ENCODE measurements around the gene HCLS1. TPM values are rescaled to one million over a fixed set of nuclear protein-coding genes. Genes with fewer than 3 reads are reported as not detected.
A peak's percentile ranks its signal among the peaks of the same experiment; 100 is the strongest.

HCLS1 gene
- polyA plus RNA-seq, 2 donors, result 6.2 to 6.4 TPM

DNA sequence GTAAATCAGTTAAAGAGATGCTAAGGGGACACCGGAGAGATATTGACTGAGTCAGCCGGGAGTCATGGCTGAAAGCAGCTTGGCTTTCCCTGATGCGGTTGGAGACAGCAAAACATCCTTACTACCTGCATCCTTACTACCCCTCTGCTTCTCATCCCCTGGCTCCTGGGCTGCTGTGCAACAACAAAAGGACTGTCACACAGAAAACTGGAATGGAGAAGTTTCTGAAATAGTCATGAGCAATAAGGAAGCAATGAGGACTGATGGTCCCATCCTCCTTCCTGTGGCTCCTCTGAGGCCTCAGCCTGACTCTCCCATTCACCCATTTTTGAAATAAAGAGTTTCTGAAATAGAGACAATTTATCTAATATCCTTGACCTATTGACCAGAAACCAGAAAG, 1.1 kb downstream of the HCLS1 start:
- 86 to 89% methylated on average over 3 of the region's 3 CpGs for WGBS, 2 donors
- Histone ChIP-seq H3K4me1 (ENCODE audit: control insufficient read depth in 2 of 2, insufficient read depth in 2 of 2, low read length in 1 of 2) (no peaks in the 10 kb centered on the region), H3K36me3 (ENCODE audit: control insufficient read depth in 2 of 2, insufficient read depth in 2 of 2, low read length in 1 of 2) (peaks cover 4 to 13% of the 10 kb centered on the region in 2 donors), H3K27me3 (ENCODE audit: control insufficient read depth in 1 of 2, insufficient read depth in 2 of 2, low read length in 2 of 2) (no peaks in the 10 kb centered on the region), H3K27ac (ENCODE audit: low read depth in 2 of 2, low read length in 1 of 2) (no peak overlapping the region), H3K4me3 (ENCODE audit: low read depth in 1 of 2, low read length in 2 of 2) (peak overlapping the region in 1 of 2 donors; percentile 16), H3K9me3 (ENCODE audit: control insufficient read depth in 2 of 2, insufficient read depth in 1 of 2, low read depth in 1 of 2, low read length in 1 of 2) (no peaks in the 10 kb centered on the region)

DNA sequence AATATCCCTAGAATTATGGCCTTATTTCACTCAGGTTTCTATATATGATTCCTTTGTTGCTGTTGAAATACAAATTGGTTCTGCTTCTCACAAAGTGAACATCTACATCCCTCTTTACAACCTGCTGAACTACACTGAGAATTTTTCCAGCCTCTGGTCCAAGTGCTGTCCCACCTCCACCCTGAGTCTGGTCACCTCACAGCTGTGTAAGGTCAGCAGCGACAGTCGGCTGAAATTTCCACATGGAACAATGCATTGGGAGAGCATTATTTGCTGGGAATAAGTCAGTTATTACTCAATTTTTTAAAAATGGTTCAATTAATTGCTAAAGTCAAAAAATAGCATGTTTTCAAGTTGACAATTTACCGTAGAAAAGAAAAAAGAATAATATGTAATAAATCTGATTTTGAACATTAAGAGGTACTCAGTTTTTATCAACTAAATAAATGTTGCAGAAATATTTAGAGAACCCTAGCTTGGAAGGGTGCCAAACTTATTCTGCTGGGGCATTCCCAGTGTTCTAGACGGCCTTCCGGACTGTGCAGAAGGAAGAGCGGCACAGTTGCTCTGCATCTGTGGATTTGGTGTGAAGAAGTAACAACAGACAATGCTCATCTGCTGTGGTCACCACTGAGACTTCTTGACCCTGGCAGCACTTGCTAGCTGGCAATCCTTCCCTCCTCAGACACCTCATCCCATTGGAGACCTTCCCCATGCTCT, 1.8 kb downstream of the HCLS1 start:
- Histone ChIP-seq H3K27ac (ENCODE audit: low read depth in 2 of 2, low read length in 1 of 2) (no peak overlapping the region), H3K27me3 (ENCODE audit: control insufficient read depth in 1 of 2, insufficient read depth in 2 of 2, low read length in 2 of 2) (no peaks in the 10 kb centered on the region), H3K4me1 (ENCODE audit: control insufficient read depth in 2 of 2, insufficient read depth in 2 of 2, low read length in 1 of 2) (no peaks in the 10 kb centered on the region), H3K9me3 (ENCODE audit: control insufficient read depth in 2 of 2, insufficient read depth in 1 of 2, low read depth in 1 of 2, low read length in 1 of 2) (no peaks in the 10 kb centered on the region), H3K4me3 (ENCODE audit: low read depth in 1 of 2, low read length in 2 of 2) (no peak overlapping the region), H3K36me3 (ENCODE audit: control insufficient read depth in 2 of 2, insufficient read depth in 2 of 2, low read length in 1 of 2) (peaks cover 0 to 6% of the 10 kb centered on the region in 2 donors)
- 75 to 82% methylated on average over 6 of the region's 6 CpGs for WGBS, 2 donors

DNA sequence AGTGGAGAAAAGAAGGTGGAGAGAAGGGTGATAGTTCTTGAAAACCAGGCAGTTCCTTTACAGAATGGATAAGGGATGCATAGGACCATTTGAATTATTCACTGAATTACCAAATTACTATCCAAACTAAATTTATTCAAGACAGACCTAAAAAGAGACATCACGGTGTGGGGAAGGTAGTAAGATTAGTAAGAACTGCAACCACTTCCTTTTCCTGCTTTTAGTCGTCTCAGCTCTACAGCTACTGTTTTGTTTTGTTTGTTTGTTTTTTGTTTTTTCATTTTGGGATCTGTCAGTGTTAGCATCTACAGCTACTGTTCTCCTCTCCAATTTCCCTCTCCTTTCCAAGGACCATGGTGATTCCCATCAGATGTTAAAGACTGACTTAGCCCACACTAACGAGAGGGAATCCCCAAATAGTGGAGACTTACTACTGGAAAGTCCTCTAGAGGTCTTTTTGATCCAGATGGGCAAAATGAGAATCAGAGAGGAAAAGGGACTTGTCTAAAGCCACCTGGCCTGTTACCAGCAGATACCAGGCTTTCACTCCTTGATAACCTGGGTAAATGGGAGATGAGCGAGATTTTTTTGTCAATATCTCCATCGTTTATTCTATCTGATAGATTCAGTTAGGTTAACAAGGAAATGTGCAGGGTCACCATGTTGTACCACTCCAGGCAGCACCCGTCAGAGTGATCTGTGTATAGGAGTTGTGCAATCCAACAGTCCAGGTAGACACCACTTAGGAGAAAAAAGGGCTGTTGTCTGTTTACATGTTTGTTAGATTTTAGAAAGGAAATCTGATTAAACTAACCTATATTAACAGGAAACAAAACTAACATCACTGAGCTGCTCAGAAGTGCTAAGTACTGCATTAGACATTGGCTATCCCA, 6.0 kb downstream of the HCLS1 start:
- 77 to 81% methylated on average over 6 of the region's 6 CpGs for WGBS, 2 donors

DNA sequence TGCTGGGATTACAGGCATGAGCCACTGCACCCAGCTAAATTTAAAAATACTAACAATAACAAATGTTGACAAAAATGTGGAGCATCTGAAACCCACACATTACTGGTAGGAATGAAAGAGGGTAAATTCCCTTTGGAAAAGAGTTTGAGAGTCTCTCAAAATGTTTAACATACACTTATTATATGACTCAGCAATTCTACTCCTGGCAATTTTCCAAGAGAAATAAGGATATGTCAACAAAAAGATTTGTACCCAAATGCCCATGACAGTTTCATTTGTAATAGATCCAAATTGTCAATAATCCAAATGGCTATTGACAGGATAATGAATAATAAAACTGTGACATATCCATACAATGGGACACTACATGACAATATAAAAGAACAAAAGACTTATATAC, 9.0 kb downstream of the HCLS1 start:
- Histone ChIP-seq H3K4me3 (ENCODE audit: low read depth in 1 of 2, low read length in 2 of 2) (no peak overlapping the region), H3K36me3 (ENCODE audit: control insufficient read depth in 2 of 2, insufficient read depth in 2 of 2, low read length in 1 of 2) (no peaks in the 10 kb centered on the region), H3K9me3 (ENCODE audit: control insufficient read depth in 2 of 2, insufficient read depth in 1 of 2, low read depth in 1 of 2, low read length in 1 of 2) (no peaks in the 10 kb centered on the region), H3K27ac (ENCODE audit: low read depth in 2 of 2, low read length in 1 of 2) (no peak overlapping the region), H3K4me1 (ENCODE audit: control insufficient read depth in 2 of 2, insufficient read depth in 2 of 2, low read length in 1 of 2) (no peaks in the 10 kb centered on the region), H3K27me3 (ENCODE audit: control insufficient read depth in 1 of 2, insufficient read depth in 2 of 2, low read length in 2 of 2) (no peaks in the 10 kb centered on the region)

More for the DNA sequence above, 6.0 kb downstream of the HCLS1 start:
- no peaks in the 10 kb centered on the region for H3K4me1 ChIP-seq (ENCODE audit: control insufficient read depth in 2 of 2, insufficient read depth in 2 of 2, low read length in 1 of 2)
- H3K27ac ChIP-seq (ENCODE audit: low read depth in 2 of 2, low read length in 1 of 2), result no peak overlapping the region
- H3K36me3 ChIP-seq (ENCODE audit: control insufficient read depth in 2 of 2, insufficient read depth in 2 of 2, low read length in 1 of 2), result no peaks in the 10 kb centered on the region
- H3K4me3 ChIP-seq (ENCODE audit: low read depth in 1 of 2, low read length in 2 of 2), result no peak overlapping the region
- no peaks in the 10 kb centered on the region for H3K9me3 ChIP-seq (ENCODE audit: control insufficient read depth in 2 of 2, insufficient read depth in 1 of 2, low read depth in 1 of 2, low read length in 1 of 2)
- H3K27me3 ChIP-seq (ENCODE audit: control insufficient read depth in 1 of 2, insufficient read depth in 2 of 2, low read length in 2 of 2), result no peaks in the 10 kb centered on the region

DNA sequence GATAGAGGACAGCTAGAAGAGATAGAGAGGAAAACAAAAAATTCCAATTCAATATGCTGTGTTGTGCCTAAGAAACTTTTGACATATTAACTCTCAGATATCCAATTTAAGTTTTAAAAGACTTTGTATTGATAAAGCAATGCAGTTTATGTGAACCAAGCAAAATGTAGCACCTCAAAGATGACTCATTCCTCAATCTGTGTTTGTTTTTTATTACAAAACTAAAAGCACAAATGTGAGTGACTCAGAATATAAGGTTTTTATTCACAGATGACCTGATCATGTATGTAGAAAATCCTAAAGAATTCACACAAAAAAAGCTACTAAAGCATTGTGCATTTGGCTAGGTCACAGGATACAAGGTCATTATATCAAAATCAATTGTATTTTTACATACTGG, 11.1 kb downstream of the HCLS1 start:
- Histone ChIP-seq H3K4me3 (ENCODE audit: low read depth in 1 of 2, low read length in 2 of 2) (no peak overlapping the region), H3K9me3 (ENCODE audit: control insufficient read depth in 2 of 2, insufficient read depth in 1 of 2, low read depth in 1 of 2, low read length in 1 of 2) (no peaks in the 10 kb centered on the region), H3K4me1 (ENCODE audit: control insufficient read depth in 2 of 2, insufficient read depth in 2 of 2, low read length in 1 of 2) (peaks cover 0 to 1% of the 10 kb centered on the region in 2 donors), H3K27ac (ENCODE audit: low read depth in 2 of 2, low read length in 1 of 2) (no peak overlapping the region), H3K36me3 (ENCODE audit: control insufficient read depth in 2 of 2, insufficient read depth in 2 of 2, low read length in 1 of 2) (peaks cover under 1 to 3% of the 10 kb centered on the region in 2 donors), H3K27me3 (ENCODE audit: control insufficient read depth in 1 of 2, insufficient read depth in 2 of 2, low read length in 2 of 2) (no peaks in the 10 kb centered on the region)

DNA sequence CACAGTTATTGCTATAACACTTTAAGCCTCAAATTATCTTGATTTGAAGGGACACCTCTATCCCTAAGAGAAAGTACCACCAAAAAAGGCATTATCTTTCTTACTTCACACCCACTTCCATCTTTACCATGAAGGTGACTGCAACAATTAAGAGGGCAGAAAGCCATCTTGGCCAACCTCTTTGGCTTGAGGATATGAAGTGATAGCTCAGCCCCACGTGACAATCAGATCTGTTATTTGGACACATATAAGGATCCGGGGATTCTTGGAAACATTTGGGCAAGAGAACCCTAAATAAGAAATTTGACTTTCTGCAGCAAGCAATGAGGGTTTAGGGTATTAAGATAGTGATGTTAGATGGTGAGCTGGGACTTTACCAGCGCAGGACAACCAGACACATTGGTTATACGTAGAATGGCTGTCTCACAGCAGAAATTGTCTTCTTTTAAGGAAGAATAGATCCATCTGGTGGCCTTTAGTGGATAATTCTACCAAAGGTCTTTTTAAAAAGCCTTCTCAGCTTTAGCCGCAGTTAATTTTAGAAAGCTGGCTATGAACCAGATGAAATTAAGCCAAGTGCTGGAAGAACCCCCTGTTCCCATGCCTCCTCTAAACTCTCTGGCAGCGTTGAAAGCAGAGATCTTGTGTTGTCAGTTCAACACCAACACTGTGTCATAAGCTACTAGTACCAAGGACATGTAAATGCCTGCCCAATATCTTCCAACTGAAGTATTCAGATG, 12.3 kb downstream of the HCLS1 start:
- Histone ChIP-seq H3K4me3 (ENCODE audit: low read depth in 1 of 2, low read length in 2 of 2) (no peak overlapping the region), H3K27me3 (ENCODE audit: control insufficient read depth in 1 of 2, insufficient read depth in 2 of 2, low read length in 2 of 2) (no peaks in the 10 kb centered on the region), H3K9me3 (ENCODE audit: control insufficient read depth in 2 of 2, insufficient read depth in 1 of 2, low read depth in 1 of 2, low read length in 1 of 2) (no peaks in the 10 kb centered on the region), H3K36me3 (ENCODE audit: control insufficient read depth in 2 of 2, insufficient read depth in 2 of 2, low read length in 1 of 2) (peaks cover 3% of the 10 kb centered on the region in 2 donors), H3K27ac (ENCODE audit: low read depth in 2 of 2, low read length in 1 of 2) (peak overlapping the region in 1 of 2 donors; percentile 36), H3K4me1 (ENCODE audit: control insufficient read depth in 2 of 2, insufficient read depth in 2 of 2, low read length in 1 of 2) (peaks cover 0 to 3% of the 10 kb centered on the region in 2 donors)
- WGBS, 2 donors, result 41 to 49% methylated on average over 6 of the region's 6 CpGs

DNA sequence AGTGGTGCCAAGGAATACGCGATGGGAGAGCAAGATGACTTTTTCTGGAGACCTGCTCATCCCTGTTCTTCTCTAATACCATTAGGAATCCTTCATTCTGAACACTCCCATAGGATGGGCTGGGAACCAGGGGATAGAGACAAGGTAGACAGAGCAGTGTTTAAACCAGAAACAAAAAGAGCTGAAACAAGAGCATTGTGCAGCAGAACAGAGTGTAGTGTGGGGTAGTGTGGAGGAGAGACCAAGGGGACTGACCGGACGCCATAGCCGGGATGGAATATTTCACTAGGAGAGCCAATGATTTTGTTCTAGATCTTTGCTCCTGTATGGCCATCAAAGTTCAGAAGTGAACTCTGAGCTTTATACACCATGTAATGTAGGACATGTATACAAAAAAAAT, 15.6 kb downstream of the HCLS1 start:
- Histone ChIP-seq H3K27me3 (ENCODE audit: control insufficient read depth in 1 of 2, insufficient read depth in 2 of 2, low read length in 2 of 2) (no peaks in the 10 kb centered on the region), H3K9me3 (ENCODE audit: control insufficient read depth in 2 of 2, insufficient read depth in 1 of 2, low read depth in 1 of 2, low read length in 1 of 2) (no peaks in the 10 kb centered on the region), H3K36me3 (ENCODE audit: control insufficient read depth in 2 of 2, insufficient read depth in 2 of 2, low read length in 1 of 2) (peaks cover 3% of the 10 kb centered on the region in 2 donors), H3K27ac (ENCODE audit: low read depth in 2 of 2, low read length in 1 of 2) (no peak overlapping the region), H3K4me1 (ENCODE audit: control insufficient read depth in 2 of 2, insufficient read depth in 2 of 2, low read length in 1 of 2) (peaks cover 0 to 3% of the 10 kb centered on the region in 2 donors), H3K4me3 (ENCODE audit: low read depth in 1 of 2, low read length in 2 of 2) (no peak overlapping the region)
- 89 to 96% methylated on average over 5 of the region's 5 CpGs for WGBS, 2 donors

DNA sequence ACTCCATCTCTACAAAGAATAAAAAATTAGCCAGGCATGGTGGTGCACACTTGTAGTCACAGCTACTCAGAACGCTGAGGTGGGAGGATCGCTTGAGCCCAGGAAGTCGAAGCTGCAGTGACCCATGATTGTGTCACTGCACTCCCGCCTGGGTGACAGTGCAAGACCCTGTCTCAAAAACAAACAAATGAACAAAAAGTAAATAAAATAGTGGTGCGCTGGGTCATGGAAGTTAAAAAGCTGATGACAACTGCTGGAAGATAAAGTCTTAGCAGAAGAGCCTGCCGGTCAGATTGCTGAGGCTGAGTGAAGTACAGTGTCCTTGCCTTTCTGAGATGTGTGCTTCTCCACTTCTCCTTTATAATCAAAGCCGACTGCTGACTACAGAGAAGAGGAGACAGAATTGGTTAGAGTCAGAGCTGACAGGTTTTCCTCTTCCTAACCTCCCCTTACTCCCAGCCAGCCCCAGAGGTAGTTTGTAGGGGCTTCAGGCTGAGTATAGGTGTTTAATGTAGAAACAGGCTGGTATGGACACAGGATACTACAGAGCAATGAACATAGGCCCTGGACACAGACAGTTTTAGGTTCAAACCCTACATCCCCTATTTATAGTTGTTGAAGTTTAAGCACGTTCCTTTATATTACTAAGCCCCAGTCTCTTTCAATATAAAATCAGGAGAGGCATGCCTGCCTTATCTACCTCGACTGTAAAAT, 17.9 kb downstream of the HCLS1 start:
- H3K36me3 ChIP-seq (ENCODE audit: control insufficient read depth in 2 of 2, insufficient read depth in 2 of 2, low read length in 1 of 2), result peaks cover 3% of the 10 kb centered on the region in 2 donors
- no peak overlapping the region for H3K4me3 ChIP-seq (ENCODE audit: low read depth in 1 of 2, low read length in 2 of 2)
- H3K9me3 ChIP-seq (ENCODE audit: control insufficient read depth in 2 of 2, insufficient read depth in 1 of 2, low read depth in 1 of 2, low read length in 1 of 2), result no peaks in the 10 kb centered on the region
- H3K27me3 ChIP-seq (ENCODE audit: control insufficient read depth in 1 of 2, insufficient read depth in 2 of 2, low read length in 2 of 2), result no peaks in the 10 kb centered on the region
- H3K4me1 ChIP-seq (ENCODE audit: control insufficient read depth in 2 of 2, insufficient read depth in 2 of 2, low read length in 1 of 2), result peaks cover 0 to 3% of the 10 kb centered on the region in 2 donors
- 84% methylated on average over 9 of the region's 9 CpGs for WGBS, 2 donors
- no peak overlapping the region for H3K27ac ChIP-seq (ENCODE audit: low read depth in 2 of 2, low read length in 1 of 2)

DNA sequence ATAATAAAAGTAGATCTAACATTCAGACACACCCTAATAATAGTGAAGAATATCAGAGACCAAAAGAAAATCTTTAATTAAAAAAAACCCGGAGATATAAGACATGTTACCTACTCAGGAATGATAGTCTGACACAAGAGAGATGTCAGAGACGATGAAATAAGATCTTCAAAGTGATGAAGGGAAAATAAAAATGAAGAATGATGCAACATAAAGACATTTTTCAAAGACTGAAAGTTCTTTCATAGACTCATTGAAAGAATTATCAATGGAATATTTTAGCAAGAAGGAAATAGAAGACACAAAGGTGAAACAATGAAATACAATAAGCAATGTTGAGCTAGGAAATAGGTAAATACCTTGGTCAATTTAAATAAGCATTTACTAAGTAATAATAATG, 19.6 kb downstream of the HCLS1 start:
- Histone ChIP-seq H3K4me1 (ENCODE audit: control insufficient read depth in 2 of 2, insufficient read depth in 2 of 2, low read length in 1 of 2) (peaks cover 0 to 3% of the 10 kb centered on the region in 2 donors), H3K9me3 (ENCODE audit: control insufficient read depth in 2 of 2, insufficient read depth in 1 of 2, low read depth in 1 of 2, low read length in 1 of 2) (no peaks in the 10 kb centered on the region), H3K4me3 (ENCODE audit: low read depth in 1 of 2, low read length in 2 of 2) (no peak overlapping the region), H3K27me3 (ENCODE audit: control insufficient read depth in 1 of 2, insufficient read depth in 2 of 2, low read length in 2 of 2) (no peaks in the 10 kb centered on the region), H3K27ac (ENCODE audit: low read depth in 2 of 2, low read length in 1 of 2) (no peak overlapping the region), H3K36me3 (ENCODE audit: control insufficient read depth in 2 of 2, insufficient read depth in 2 of 2, low read length in 1 of 2) (peaks cover 3% of the 10 kb centered on the region in 2 donors)
- WGBS, 2 donors, result 92 to 95% methylated on average over 2 of the region's 2 CpGs

Measured in esophagus (tissue), 2 donors.